ENCODE results near the gene OR6N2.

- no peak for TF ChIP-seq EZH2 (IDR thresholded peaks at IDR 0.05; ENCODE audit: borderline replicate concordance, low read depth, low read length, severe bottlenecking)
- TF ChIP-seq, protein P1, sequence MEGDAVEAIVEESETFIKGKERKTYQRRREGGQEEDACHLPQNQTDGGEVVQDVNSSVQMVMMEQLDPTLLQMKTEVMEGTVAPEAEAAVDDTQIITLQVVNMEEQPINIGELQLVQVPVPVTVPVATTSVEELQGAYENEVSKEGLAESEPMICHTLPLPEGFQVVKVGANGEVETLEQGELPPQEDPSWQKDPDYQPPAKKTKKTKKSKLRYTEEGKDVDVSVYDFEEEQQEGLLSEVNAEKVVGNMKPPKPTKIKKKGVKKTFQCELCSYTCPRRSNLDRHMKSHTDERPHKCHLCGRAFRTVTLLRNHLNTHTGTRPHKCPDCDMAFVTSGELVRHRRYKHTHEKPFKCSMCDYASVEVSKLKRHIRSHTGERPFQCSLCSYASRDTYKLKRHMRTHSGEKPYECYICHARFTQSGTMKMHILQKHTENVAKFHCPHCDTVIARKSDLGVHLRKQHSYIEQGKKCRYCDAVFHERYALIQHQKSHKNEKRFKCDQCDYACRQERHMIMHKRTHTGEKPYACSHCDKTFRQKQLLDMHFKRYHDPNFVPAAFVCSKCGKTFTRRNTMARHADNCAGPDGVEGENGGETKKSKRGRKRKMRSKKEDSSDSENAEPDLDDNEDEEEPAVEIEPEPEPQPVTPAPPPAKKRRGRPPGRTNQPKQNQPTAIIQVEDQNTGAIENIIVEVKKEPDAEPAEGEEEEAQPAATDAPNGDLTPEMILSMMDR (IDR thresholded peaks at IDR 0.05; ENCODE audit: borderline replicate concordance, extremely low read depth, low read length, poor library complexity, severe bottlenecking), result no peak
These were observed 49.3 kb downstream of the OR6N2 start for GRCh38 chr1:158731707-158732106.
